ENCODE measurements around the gene ZFR2. TPM values are rescaled to one million over a fixed set of nuclear protein-coding genes. Genes with fewer than 3 reads are reported as not detected.
"Not testable (repeated sequence)": the region's sequence is repeated elsewhere in the genome, so short reads cannot be mapped to it uniquely, and the experiment has no call there.

Gene ZFR2
- total RNA-seq, 1 donor from 2014 or later = 0.55 TPM

GRCh38 chr19:3897936-3898335 lies 29.1 kb upstream of the ZFR2 start:
- intact Hi-C loops (cut with DNase I) = no loop called here
- no peak for ATAC-seq
- H3K4me1 ChIP-seq = no peaks in the 10 kb centered on the region

DNA sequence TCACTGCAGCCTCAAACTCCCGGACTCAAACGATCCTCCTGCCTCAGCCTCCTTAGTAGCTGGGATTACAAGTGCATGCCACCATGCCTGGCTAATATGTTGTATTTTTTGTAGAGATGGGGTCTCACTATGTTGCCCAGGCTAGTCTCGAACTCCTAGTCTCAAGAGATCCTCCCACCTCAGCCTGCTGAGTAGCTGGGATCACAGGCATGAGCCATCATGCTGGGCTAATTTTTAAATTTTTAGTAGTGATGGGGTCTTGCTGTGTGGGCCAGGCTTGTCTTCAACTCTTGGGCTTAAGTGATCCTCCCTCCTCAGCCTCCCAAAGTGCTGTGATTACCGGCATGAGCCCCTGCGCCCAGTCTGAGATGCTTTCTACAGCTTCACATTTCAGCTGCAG lies 26.9 kb upstream of the ZFR2 start:
- peaks cover 3% of the 10 kb centered on the region for H3K9me3 ChIP-seq
- no peaks in the 10 kb centered on the region for H3K36me3 ChIP-seq
- no peak overlapping the region for H3K4me3 ChIP-seq
- H3K27ac ChIP-seq = no peak overlapping the region
- intact Hi-C loops (cut with DNase I) = no loop called here
- TF ChIP-seq, protein P1, sequence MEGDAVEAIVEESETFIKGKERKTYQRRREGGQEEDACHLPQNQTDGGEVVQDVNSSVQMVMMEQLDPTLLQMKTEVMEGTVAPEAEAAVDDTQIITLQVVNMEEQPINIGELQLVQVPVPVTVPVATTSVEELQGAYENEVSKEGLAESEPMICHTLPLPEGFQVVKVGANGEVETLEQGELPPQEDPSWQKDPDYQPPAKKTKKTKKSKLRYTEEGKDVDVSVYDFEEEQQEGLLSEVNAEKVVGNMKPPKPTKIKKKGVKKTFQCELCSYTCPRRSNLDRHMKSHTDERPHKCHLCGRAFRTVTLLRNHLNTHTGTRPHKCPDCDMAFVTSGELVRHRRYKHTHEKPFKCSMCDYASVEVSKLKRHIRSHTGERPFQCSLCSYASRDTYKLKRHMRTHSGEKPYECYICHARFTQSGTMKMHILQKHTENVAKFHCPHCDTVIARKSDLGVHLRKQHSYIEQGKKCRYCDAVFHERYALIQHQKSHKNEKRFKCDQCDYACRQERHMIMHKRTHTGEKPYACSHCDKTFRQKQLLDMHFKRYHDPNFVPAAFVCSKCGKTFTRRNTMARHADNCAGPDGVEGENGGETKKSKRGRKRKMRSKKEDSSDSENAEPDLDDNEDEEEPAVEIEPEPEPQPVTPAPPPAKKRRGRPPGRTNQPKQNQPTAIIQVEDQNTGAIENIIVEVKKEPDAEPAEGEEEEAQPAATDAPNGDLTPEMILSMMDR (IDR thresholded peaks at IDR 0.05) = no peak
- ATAC-seq (no peak), DNase-seq (no peak)
- H3K27me3 ChIP-seq = no peaks in the 10 kb centered on the region
- no peaks in the 10 kb centered on the region for H3K4me1 ChIP-seq

More at GRCh38 chr19:3897936-3898335, 29.1 kb upstream of the ZFR2 start:
- Histone ChIP-seq H3K27me3 (no peaks in the 10 kb centered on the region), H3K27ac (no peak overlapping the region), H3K9me3 (peaks cover 3% of the 10 kb centered on the region), H3K4me3 (no peak overlapping the region), H3K36me3 (no peaks in the 10 kb centered on the region)
- TF ChIP-seq, protein P1 (IDR thresholded peaks at IDR 0.05) = no peak
- DNase-seq = no peak

DNA sequence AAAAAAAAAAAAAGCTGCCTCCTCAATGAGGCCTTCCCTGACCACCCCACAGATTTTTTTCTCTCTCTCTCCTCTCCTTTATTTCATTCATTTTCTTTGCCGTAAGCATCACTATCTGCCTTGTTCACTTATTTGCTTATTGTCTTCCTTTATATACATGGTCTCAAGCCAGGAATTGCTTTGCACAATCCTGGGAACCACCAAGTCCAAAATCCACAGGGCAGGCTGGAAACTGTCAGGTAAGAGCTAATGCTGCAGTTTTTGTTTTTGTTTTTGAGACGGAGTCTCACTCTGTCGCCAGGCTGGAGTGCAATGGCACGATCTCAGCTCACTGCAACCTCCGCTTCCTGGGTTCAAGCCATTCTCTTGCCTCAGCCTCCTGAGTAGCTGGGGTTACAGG lies 26.1 kb upstream of the ZFR2 start:
- DNase-seq; H3K9me3 ChIP-seq; H3K4me3 ChIP-seq; intact Hi-C loops (cut with DNase I); H3K36me3 ChIP-seq; H3K27ac ChIP-seq; H3K27me3 ChIP-seq; H3K4me1 ChIP-seq; ATAC-seq: not testable (repeated sequence)

DNA sequence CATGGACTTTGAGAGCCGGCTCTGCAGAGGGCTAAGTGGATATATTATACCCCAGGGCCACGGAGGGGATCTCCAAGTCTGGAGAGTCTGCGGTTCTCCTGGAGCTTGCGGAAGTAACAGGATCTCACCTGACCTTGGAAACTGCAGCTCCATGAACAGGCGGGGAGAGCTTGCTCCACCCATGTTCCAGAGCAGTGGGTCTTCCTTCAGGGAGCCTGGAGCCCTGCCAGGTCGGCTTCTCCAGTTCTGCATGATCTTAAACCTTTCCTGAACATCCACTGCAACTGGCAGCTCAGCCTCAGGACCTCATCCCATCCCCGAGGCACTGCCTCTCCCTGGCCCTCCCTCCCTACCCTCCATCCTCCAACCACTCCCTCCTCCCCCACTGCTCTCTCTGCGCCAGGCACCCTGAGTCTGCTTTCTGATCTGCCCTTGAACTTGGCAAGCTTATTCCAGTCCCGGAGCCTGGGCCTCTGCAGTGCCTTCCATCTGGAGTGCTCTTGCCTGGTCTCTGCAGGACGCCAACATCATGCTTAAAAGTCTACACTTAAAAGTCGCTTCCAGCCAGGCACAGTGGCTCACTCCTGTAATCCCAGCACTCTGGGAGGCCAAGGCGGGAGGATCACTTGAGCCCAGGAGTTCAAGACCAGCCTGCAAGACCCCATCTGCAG lies 24.8 kb upstream of the ZFR2 start:
- no peak overlapping the region for H3K27ac ChIP-seq

GRCh38 chr19:3890591-3890990 lies 21.8 kb upstream of the ZFR2 start:
- Histone ChIP-seq H3K4me3 (no peak overlapping the region), H3K4me1 (no peaks in the 10 kb centered on the region), H3K27ac (no peak overlapping the region), H3K9me3 (no peaks in the 10 kb centered on the region), H3K36me3 (no peaks in the 10 kb centered on the region), H3K27me3 (no peaks in the 10 kb centered on the region)
- ATAC-seq (no peak), DNase-seq (no peak)
- intact Hi-C loops (cut with DNase I) = no loop called here
- TF ChIP-seq, protein P1 (IDR thresholded peaks at IDR 0.05) = no peak

More for the DNA sequence above, 24.8 kb upstream of the ZFR2 start:
- Histone ChIP-seq H3K27me3 (no peaks in the 10 kb centered on the region), H3K9me3 (peaks cover 3% of the 10 kb centered on the region), H3K4me3 (no peak overlapping the region), H3K36me3 (no peaks in the 10 kb centered on the region), H3K4me1 (no peaks in the 10 kb centered on the region)
- TF ChIP-seq, protein P1 (IDR thresholded peaks at IDR 0.05) = no peak
- no peak for ATAC-seq
- no peak for DNase-seq
- intact Hi-C loops (cut with DNase I) = no loop called here

DNA sequence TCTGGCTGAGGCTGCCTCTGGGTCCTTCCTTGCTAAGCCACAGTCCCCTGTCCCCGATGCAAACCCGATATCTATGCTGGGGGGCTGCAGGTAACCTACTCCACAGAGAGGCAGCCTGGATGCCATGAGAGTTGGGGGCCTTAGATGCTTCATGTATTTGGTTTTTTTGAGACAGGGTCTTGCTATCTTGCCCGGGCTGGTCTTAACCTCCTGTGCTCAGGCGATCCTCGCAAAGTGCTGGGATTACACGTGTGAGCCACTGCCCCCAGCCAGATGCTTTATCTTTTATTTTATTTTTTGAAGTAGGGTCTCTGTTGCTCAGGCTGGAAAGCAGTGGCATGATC lies 13.2 kb upstream of the ZFR2 start:
- Histone ChIP-seq H3K27ac (no peak overlapping the region), H3K27me3 (peaks cover 59% of the 10 kb centered on the region), H3K4me3 (no peak overlapping the region), H3K9me3 (no peaks in the 10 kb centered on the region), H3K4me1 (no peaks in the 10 kb centered on the region), H3K36me3 (no peaks in the 10 kb centered on the region)
- no peak for ATAC-seq
- no peak for DNase-seq
- TF ChIP-seq, protein P1 (IDR thresholded peaks at IDR 0.05) = no peak
- intact Hi-C loops (cut with DNase I) = no loop called here
